NCI-H2196 treated with DMSO at 0.1 percent for 48 hours (cell line): ENCODE data around the gene DIPK2A.

Experiments
- DNase-seq: peaks from one replicate; lab custom pipeline; 2025; ENCODE audit not compliant: unreplicated experiment; lab: John Stamatoyannopoulos, UW

DIPK2A gene

DNA sequence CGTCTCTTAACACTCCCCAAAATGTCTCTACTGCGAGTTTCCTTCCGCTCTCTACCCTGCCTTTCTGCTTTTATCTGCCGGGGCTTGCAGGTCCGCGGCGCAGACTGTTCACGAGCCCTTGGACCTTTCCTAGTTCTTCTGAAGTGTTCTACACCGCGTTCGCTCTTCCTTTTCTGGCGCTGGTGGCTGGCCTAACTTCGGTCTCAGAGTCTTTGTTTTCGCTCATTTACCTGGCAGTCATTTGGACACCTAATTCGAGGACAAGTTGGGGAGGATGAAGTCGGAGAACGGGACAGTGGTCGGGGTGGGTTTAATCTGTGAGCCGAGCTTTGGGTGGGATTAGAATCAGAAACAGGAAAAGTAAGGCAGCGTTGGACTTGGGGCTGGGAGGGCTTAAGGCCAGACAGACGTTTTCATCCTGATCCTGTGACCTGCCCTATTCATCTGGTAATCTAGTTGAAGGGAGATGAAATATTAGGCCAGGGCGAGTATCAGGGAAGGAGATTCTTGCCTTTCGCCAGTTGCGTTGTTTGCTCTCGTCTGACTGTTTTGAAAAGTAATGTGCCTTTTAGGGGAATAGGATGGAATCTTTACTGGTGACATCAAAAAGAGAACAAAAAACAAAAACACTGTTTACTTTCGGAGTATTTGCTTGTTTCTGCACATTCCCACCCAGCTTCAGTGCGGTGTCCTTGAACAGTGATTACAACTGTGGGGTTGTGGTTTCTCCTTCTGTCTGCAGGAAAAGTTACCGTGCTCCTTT lies 1.8 kb downstream of the DIPK2A start:
- peak; percentile 27 for DNase-seq

DNA sequence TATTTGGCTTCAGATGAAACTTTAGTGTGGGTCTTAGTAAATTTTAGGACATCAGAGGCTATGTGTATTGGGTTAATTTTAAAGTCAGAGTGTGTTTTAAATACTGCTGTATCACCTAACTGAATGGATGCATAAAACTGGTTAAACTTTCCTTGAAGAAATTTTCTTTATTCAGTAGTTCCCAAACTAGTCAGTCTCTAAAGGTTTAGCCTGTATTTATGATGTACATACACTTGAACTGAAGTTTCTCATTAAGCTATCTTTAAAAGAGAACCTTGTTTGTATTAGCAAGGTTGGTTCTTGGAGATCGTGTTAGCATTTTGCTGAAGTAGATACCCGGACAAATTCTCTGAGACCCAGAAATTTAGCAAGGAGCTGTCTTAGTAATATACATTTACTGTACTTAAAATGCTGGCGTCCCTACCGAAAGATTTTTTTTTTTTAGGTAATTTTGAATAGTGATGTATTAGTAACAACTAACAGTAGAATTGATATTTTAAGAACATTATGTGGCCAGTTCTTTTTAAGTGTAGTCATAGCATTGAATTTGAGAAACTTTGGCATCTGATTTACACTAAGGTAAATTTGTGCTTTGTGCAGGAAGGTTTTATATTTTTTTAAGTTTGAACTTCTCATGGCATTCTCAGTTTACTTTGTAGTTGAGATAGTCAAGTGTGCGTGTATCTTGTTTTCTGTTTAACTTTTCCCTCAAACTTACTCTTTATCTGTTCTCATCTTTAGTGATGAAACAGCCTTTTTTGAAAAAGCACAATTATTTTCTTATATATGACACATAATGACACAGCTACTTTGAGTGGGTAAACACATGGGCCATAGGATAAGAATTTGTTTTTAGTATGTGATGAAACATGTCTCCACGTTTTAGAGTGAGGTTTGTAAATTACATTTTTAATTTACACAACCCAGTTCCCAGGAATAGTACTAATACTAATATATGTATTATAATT lies 2.9 kb downstream of the DIPK2A start:
- DNase-seq, result no peak

DNA sequence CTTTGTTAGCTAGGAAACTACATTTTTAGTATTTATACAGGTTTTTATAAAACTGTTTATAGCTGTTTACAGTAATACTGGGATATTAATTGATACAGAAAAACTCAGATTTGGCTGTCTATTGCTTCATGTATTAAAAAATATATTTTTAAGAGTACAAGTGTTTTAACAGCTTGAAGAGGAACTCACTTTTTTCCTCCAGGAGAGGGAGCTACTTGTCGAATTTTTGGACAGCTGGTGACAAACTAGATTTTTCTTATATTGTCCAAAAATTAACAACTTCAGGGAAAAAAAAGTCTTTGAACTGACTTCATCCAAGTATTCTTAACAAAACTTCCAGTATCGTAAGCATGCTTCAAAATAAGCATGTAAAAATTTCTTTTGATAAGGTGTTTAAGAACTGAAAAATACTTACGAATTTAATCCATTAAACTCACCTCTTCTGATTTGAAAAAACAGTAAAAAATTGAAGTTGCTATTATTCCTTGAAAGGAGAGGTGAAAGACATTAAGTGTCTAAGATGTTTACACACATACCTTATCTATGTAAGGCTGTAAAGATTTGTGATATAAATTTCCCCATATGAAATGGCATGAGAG lies 4.0 kb downstream of the DIPK2A start:
- peak; percentile 10 for DNase-seq

DNA sequence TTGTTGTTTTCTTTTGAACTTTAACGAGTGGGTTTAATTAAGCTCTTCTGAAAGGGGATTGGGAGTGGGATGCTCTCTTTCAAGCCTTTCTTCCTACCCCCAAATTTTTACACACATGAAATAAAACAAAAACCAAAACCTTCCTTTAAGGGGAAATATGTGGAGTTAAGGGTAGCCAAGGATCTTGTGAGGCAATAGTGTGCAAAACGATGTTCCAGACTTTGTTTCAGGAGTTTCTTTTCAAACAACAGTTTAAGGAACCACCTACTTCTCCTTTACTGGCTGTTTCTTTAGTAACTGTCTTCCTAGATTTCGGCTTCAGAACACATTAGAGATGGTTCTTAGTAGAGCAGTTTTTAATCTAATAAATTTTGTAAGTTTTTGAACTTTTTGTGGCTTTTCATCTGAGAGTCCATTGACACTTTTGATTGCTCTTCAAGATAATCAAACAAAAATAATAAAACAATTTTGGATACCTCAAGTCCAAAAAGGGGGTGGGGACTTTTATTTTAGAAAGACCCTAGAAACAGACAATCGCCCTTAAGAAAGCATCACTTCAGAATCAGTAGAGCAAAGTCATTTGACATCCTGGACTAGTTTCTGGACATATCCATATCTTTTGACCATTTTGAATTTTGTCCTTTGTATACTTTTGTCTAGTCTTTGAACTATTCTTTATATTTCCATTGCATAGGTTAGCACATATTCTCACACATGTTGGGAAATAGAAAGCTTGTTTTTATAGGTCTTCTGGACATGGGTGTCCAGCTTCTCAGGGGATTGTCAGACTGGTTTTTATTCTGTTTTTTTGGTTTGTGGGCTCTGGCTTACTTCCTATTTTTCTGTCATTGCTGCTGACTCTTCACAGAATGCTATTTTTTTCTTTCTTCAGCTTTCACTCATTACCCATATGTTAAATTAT lies 6.0 kb downstream of the DIPK2A start:
- DNase-seq, result no peak

DNA sequence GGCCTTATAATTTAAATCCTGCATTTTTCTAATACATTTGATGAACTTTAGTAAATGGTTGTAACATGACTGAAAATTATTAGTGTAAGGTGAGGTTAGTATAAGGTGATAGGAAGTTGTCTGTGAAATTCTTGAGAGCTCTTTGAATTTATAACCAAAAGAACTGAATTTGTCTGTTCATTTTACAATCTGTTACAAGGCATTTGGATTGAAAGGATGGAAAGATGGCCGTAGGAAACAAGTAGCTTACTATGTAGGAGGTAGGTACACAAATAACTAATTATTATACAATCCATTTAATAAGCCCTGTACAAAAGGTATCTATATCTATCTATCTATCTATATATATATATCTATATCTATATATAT lies 6.6 kb downstream of the DIPK2A start:
- DNase-seq, result no peak

DNA sequence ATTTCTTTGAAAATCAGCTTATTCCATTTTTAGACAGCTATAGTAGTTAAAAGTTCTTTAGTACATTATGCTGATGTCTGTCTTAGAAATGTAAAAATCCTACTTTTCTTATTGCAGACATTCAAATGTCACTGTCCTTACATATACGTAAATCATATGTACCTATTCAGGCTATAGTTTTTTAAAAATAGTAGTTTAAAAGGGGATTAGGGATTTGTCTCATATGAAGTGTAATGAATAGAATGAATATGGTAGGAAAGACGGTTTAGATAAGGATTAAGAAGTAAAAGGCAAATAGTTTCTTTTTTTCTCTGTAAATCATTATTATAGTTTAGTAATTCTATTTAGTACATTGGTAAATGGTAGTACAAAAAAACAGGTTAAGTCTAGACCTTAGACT lies 7.4 kb downstream of the DIPK2A start:
- no peak for DNase-seq

DNA sequence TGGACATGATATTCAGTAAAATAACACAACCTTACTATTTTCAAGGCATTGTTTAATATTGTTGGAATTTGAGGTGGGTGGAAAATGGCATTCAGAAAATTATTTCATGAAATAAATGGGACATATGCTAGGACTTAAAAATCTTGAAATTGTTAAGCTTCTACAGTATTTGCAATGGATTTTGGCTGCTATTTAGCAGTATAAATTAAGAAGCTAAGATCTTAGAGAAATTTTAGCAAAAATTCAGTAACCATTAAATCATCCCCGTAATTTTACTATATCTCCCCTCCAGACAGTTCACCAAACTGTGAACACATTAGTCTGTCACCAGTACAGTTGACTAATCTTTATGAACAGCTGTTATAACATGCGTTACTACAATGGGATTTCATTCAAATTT lies 8.2 kb downstream of the DIPK2A start:
- DNase-seq, result no peak

DNA sequence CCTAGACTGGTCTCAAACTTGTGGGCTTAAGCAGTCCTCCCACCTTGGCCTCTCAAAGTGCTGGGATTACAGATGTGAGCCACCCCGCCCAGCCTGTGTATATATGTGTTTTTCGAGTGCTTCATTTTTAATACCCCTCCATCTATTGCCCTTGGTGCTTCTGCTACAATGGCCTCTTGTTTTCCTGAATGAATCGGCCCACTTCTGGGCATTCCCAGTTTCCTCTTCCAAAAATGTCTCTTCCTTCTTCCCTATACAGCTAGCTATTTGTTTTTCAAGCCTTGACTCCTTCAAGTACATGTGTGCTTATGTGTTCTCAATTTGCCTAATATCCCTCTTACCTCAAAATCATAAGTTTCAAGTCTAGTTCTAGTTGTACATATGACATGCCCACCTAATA lies 16.7 kb downstream of the DIPK2A start:
- no peak for DNase-seq

DNA sequence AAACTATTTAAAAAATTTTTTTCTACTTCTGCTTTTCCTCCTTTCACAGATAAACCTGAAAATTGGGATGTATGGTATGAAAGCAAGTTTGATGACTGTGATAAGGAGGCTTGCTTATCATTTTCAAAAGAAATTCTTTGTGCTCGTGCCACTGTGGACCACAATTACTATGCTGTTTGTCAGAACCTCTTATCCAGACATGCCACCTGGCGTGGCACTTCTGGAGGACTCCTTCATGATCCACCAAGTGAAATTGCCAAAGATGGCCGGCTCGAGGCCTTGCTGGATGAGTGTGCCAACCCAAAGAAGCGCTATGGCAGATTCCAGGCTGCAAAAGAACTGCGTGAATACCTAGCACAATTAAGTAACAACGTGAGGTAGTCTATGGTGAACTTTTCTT lies 17.8 kb downstream of the DIPK2A start:
- no peak for DNase-seq

DNA sequence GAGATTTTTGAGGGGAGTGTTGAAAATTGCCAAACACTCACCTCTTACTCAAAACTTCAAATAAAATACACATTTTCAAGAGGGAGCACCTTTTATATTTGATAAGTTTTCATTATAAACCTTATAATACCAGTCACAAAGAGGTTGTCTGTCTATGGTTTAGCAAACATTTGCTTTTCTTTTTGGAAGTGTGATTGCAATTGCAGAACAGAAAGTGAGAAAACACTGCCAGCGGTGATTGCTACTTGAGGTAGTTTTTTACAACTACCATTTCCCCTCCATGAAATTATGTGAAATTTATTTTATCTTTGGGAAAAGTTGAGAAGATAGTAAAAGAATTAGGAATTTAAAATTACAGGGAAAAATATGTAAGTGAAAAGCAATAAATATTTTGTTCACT lies 20.1 kb downstream of the DIPK2A start:
- DNase-seq, result no peak

DNA sequence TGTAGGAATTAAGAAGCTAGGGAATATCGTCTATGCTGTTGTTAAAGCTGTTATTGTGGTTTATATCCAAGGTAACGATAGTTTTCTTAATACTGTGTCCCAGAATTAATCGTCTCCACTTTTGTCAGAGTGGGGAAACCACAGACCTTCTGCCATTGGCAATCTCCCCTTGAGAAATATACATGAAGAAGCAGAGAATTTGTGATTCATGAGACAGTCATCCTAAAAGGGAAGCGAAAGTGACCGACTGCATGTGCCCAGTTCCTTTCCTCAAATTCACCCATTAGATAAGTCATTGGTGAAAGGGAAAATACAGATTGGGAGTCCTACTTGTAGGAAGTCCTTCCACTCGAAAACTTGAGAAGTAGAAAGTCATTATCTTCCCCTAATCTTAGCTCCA lies 26.6 kb downstream of the DIPK2A start:
- no peak for DNase-seq

DNA sequence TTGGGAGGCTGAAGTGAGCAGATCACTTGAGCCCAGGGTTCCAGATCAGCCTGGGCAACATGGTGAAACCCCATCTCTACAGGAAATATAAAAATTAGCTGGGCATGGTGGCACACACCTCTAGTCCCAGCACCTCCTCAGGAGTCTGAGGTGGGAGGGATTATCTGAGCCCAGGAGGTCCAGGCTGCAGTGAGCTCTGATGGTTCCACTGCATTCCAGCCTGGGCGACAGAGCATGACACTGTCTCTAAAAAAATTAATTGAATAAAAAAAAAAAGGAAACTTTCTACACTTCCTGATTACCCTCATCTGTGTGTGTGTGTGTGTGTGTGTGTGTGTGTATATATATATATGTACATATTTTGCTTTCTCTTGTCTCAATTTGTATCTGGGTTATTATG lies 31.4 kb downstream of the DIPK2A start:
- no peak for DNase-seq

DNA sequence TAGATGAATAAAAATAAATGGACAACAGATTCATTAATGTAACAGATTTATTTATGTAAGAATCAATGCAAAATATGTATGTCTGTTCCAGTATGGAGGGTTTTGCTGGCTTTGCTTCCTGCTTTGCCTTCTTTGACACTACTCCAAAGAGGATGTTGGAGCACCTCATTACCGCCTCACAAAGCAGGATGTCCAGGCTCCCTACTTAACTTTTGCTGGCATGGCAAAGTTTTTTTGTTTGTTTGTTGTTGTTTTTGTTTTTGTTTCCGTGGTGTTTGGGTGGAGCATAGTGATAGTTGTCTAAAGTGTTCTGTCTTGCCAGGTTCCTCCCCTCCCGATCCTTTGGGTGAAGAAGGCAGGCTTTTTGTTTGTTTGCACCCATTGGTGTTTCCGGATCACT lies 38.7 kb downstream of the DIPK2A start:
- DNase-seq, result no peak

DNA sequence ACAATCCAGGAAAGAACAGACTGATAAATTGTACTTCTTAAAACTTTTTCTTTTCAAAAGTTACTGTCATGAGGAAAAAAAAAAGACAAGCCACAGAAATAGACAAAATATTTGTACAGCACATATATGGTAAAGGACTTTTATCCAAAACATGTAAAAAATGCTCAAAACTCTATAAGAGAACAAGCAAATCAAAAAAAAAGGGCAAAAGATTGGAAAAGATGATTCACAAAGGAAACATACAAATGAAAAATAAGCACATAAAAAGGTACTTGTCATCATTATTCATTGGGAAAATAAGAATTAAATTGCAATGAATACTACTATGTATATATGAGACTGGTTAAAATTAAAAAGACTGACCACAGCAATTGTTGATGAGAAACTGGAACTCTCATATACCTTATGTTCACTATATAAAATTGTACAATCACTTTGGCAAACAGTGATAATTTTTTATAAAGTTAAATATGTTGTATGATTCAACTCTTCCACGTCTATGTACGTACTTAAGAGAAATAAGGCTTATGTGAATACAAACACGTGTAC lies 39.7 kb downstream of the DIPK2A start:
- no peak for DNase-seq

DNA sequence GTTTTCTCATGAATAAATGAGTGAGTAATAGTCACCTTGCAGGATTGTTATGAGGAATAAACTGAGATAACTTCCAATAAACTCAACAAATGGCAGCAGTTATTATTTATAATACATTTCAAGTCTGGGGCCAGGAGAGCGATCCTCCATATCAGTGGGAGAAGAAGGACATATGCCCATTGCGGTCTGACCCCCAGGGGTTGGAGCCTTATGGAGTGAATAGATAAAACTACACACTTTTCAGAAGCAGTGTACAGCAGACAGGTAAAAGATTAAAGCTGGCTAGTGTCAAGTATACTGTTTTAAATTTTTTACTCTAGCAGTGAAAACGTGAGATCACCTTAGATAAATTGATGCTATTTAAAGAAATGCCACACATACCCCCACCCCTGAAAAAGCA lies 43.5 kb downstream of the DIPK2A start:
- no peak for DNase-seq

DNA sequence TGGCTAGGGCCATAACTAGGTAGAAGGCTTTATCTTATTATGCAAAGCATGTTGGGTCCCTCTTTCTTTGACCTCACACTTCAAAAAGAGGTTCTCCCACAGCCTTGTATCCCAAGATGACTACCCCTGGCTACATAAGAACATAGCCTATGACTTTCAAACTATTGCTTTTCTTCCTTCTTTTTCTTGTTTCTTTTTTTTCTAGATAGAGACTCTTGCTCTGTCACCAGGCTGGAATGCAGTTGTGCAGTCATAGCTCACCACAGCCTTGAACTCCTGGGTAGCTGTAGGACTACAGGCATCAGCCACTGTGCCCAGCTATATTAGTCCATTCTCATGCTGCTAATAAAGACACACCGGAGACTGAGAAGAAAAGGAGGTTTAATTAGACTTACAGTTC lies 47.2 kb downstream of the DIPK2A start:
- DNase-seq, result no peak
